Adrenal gland (tissue), 19 donors: ENCODE results near the gene ANKS3. TPM values are rescaled to one million over a fixed set of nuclear protein-coding genes. Genes with fewer than 3 reads are reported as not detected.

Experiments
- DNase-seq, 7 donors: peaks; one replicate each; pipeline ENCODE4 v3.0.0-alpha.2; 2019 to 2020
- H3K27ac ChIP-seq, 5 donors: fragments of 200-600 bp; sonication (generic) in 4 of 5; 1 replicate in 3 of 5; 2 replicates in 2 of 5; pipeline versions ENCODE4 v1.5.1 to v1.8.0; 2016 to 2020; ENCODE audit warnings: mild to moderate bottlenecking in 1 of 5
- H3K27me3 ChIP-seq: fragments of 200-600 bp; 2 replicates; pipeline ENCODE4 v1.8.0; 2021
- H3K36me3 ChIP-seq, 2 donors: fragments of 200-600 bp; replicated peaks in 1 of 2; 1 replicate in 1 of 2; 2 replicates in 1 of 2; pipeline versions ENCODE4 v1.5.1 to v1.8.0; 2018 to 2022
- H3K4me1 ChIP-seq, 2 donors: fragments of 200-600 bp; replicated peaks in 1 of 2; 1 replicate in 1 of 2; 2 replicates in 1 of 2; pipeline versions ENCODE4 v1.5.1 to v1.8.0; 2018 to 2021
- H3K4me3 ChIP-seq, 4 donors: fragments of 200-600 bp; sonication (generic) in 3 of 4; one replicate each; pipeline ENCODE4 v1.5.1; 2016 to 2018
- H3K9me3 ChIP-seq, 3 donors: fragments of 200-600 bp; sonication (generic) in 1 of 3; replicated peaks in 1 of 3; 1 replicate in 2 of 3; 2 replicates in 1 of 3; pipeline versions ENCODE4 v1.5.1 to v1.8.0; 2016 to 2021
- POLR2A ChIP-seq, 2 donors: fragments of 450-650 bp; IDR thresholded peaks; one replicate each; pipeline ENCODE4 v1.6.1; 2017; ENCODE audit warnings: antibody characterized with exemption in 2 of 2, mild to moderate bottlenecking in 2 of 2, moderate library complexity in 1 of 2
- WGBS, 4 donors: extraction: QIAGEN DNeasy Blood & Tissue Kit in 2 of 4; methylation state at CpG; one replicate each; pipeline versions ENCODE4 v1.1.5 to v1.1.7; 2013 to 2017; 5-methylcytosine and 5-hydroxymethylcytosine counted together
- intact Hi-C, 2 donors: fragments of 100-400 bp; cut with DNase I; formaldehyde crosslinking; loops; one replicate each; pipeline versions ENCODE4 v1.14.1 to v1.15.0; 2022 to 2023
- long read RNA-seq, 10 donors: library from polyadenylated mRNA in 3 of 10; unstranded in 2 of 10; stranded (forward) in 1 of 10; transcript quantifications; one replicate each; pipeline ENCODE4 v2.0.0 and lab custom pipeline, GENCODE V29; 2021 to 2026
- polyA plus RNA-seq, 3 donors: library from polyadenylated mRNA; stranded (reverse); fragments of 200-250 nt in 2 of 3; fragments of 350-450 nt in 1 of 3; fragmentation: Illumina TruSeq in 1 of 3; extraction: RNeasy Lipid Tissue Mini Kit (QIAGEN cat#74804) in 1 of 3; gene quantifications; one replicate each; pipeline ENCODE4 v1.2.3, GENCODE V29; 2013 to 2014
- total RNA-seq, 9 donors: library from RNA; depleted of rRNA in 4 of 9; stranded (reverse); fragments of >200 nt in 4 of 9; fragments of 120-200 nt in 1 of 9; fragmentation: NEBNext Ultra II Directional in 1 of 9; extraction: Animal tissue kit (Norgen Biotek cat#: 25700) in 1 of 9; gene quantifications; one replicate each; pipeline versions ENCODE4 v1.1.0 to v1.2.4, GENCODE V29; 2013 to 2023
- TF ChIP-seq, protein P1 (sequence below), 6 experiments: fragments of 450-650 bp in 4 of 6; fragments of 200-600 bp in 2 of 6; sonication (generic) in 1 of 6; IDR thresholded peaks; 1 replicate in 5 of 6; 2 replicates in 1 of 6; pipeline versions ENCODE4 v1.5.1 to v1.8.0; 2016 to 2021; ENCODE audit warnings: antibody characterized with exemption in 6 of 6, mild to moderate bottlenecking in 2 of 6, moderate library complexity in 1 of 6
- donor health status: healthy with polysubstance abuse.
- donor health status: Bipolar disorder and iron deficiency.
- donor health status: DM: yes; HTN: yes; CAD: no.
- donor health status: DM: no; HTN: no; CAD: no.
- donor health status: DM: no; HTN: no; CAD: no.
- donor health status: DM: yes; HTN: yes; CAD: no.

The ANKS3 gene, protein sequence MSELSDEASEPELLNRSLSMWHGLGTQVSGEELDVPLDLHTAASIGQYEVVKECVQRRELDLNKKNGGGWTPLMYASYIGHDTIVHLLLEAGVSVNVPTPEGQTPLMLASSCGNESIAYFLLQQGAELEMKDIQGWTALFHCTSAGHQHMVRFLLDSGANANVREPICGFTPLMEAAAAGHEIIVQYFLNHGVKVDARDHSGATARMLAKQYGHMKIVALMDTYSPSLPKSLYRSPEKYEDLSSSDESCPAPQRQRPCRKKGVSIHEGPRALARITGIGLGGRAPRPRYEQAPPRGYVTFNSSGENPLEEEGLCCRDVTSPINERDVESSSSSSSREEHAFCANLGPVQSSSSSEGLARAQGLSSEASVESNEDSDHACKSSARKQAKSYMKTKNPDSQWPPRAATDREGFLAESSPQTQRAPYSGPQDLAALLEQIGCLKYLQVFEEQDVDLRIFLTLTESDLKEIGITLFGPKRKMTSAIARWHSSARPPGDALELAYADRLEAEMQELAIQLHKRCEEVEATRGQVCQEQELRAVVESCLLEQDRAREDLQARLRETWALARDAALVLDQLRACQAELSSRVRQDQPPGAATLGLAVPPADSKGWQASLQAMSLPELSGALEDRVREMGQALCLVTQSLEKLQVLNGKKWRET
- total RNA-seq (10 to 100 TPM; 12.3 to 34.4 (median 17.4) TPM), polyA plus RNA-seq (100 to 1,000 TPM in 1 of 3 donors, 10 to 100 TPM in 1, 1 to 10 TPM in 1; 7.2 to 118 (median 52.8) TPM)
- long read RNA-seq, donor 1, partial matches to known transcripts: 0 of 2 reads
- long read RNA-seq, donor 1, other reads (novel, unspliced or antisense): 0 of 2 reads
- long read RNA-seq, donor 2: 0 reads
- long read RNA-seq, donor 3, partial matches to known transcripts: 0 of 1 reads
- long read RNA-seq, donor 3, other reads (novel, unspliced or antisense): 0 of 1 reads
- long read RNA-seq, donor 4, partial matches to known transcripts: 0 of 2 reads
- long read RNA-seq, donor 4, other reads (novel, unspliced or antisense): 2 of 2 reads
- long read RNA-seq, donor 5, partial matches to known transcripts: 3 of 47 reads
- long read RNA-seq, donor 5, other reads (novel, unspliced or antisense): 43 of 47 reads
- long read RNA-seq, donor 6, partial matches to known transcripts: 0 of 5 reads
- long read RNA-seq, donor 6, other reads (novel, unspliced or antisense): 4 of 5 reads
- long read RNA-seq, donor 7: 0 reads
- long read RNA-seq, donor 8: 0 reads
- long read RNA-seq, donor 9: 0 reads
- long read RNA-seq, donor 10, partial matches to known transcripts: 0 of 1 reads
- long read RNA-seq, donor 10, other reads (novel, unspliced or antisense): 0 of 1 reads

DNA sequence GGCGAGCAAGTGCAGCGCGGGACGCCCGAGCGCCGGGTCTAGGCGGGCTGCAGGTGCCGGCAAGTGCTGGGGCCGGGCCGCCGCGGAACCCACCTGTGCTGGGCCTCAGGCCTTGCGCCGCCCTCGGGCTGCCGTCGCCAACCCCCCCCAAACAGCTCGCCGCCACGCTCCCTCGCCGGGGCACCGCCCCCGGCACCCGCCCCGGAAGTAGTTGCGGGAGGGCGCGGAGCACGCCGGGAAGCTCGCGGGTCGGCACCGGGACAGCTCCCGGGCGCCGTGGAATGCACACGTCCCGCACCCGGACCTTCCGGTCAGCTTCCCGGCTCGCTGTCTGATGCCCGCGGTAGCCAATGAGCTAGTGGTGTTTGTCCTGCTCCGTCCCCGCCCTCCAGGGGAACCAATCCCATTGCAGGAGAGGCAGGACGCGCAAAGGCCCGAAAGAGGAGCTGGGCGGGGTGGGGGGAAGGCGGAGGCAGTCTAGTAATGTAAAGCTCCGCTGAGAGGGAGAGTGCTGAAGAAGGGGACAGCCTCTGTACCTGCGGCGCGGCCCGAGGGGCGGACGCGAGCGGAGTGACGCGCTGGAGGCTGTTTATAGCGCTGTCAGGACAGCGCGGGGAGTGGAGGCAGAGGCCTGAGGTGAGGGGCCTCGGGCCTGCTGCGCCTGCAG is at the start of gene ANKS3, which contains the start of gene DNAAF8:
Gene ANKS3 (minus strand): TSS at position 209 of the 667 bp plus-strand sequence. CDS start 4,122 bp downstream, outside the sequence.
Gene DNAAF8 (plus strand): TSS at position 475 of the 667 bp plus-strand sequence. CDS start 1,978 bp downstream, outside the sequence.
- 0 to 1% (median 0%) methylated on average over 15 to 70 of the region's 70 CpGs for WGBS, 4 donors
- Histone ChIP-seq H3K9me3 (no peaks in the 10 kb centered on the region), H3K4me1 (peaks cover 4 to 10% of the 10 kb centered on the region in 2 donors), H3K4me3 (peak within 1 kb of the TSS; percentile 41 to 100 (median 82)), H3K36me3 (peaks cover 0 to 11% of the 10 kb centered on the region in 2 donors), H3K27me3 (no peaks in the 10 kb centered on the region), H3K27ac (peak within 1 kb of the TSS in 4 of 5 donors; percentile 42 to 87 (median 56))
- intact Hi-C loops: loop anchor here in 1 of 2 donors (10.0 kb wide), 1 partner anchor 221 kb away; the partner anchor contains the start of gene SEC14L5
- DNase-seq: peak; percentile 95 to 99 (median 98)
- TF ChIP-seq, protein P1, sequence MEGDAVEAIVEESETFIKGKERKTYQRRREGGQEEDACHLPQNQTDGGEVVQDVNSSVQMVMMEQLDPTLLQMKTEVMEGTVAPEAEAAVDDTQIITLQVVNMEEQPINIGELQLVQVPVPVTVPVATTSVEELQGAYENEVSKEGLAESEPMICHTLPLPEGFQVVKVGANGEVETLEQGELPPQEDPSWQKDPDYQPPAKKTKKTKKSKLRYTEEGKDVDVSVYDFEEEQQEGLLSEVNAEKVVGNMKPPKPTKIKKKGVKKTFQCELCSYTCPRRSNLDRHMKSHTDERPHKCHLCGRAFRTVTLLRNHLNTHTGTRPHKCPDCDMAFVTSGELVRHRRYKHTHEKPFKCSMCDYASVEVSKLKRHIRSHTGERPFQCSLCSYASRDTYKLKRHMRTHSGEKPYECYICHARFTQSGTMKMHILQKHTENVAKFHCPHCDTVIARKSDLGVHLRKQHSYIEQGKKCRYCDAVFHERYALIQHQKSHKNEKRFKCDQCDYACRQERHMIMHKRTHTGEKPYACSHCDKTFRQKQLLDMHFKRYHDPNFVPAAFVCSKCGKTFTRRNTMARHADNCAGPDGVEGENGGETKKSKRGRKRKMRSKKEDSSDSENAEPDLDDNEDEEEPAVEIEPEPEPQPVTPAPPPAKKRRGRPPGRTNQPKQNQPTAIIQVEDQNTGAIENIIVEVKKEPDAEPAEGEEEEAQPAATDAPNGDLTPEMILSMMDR (IDR thresholded peaks at IDR 0.05): no peak
- TF ChIP-seq POLR2A (IDR thresholded peaks at IDR 0.05): peak in 1 of 2 donors; percentile 19

DNA sequence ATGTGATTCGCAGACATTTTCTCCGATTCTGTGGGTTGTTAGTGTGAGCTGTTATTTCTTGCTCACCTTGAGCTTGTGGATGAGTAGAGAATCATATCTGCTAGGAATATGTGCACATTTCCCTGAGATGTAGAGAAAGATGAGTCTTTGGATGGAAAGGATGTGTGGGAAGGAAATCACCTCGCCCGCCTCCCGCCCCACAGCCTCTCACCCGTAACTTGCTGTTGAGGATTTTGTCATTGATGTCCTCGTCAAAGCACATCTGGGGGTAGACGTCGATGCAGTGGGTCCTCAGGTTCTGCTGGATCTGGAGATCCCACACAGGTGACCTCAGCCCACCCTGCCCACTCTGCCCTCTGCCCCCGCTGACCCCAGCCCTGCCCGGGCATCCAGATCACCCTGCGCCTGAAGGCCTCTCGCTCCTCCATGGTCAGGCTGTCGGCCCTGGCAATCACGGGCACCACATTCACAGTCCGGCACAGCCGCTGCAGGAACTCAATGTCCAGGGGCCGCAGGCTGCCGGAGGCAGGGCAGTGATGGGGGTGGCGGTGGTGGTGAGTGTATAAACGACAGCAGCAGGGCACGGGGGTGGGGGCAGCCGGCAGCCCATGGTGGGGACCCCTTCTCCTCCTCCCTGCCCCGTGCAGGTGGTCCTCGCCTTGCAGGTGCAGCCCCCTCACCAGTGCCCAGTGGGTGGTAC is 49.3 kb upstream of the ANKS3 start:
- no peaks in the 10 kb centered on the region for H3K9me3 ChIP-seq
- no peak overlapping the region for H3K27ac ChIP-seq
- intact Hi-C loops: no loop called here
- H3K4me1 ChIP-seq: no peaks in the 10 kb centered on the region
- DNase-seq: no peak
- WGBS, 4 donors: 88 to 90% (median 89%) methylated on average over 8 to 25 of the region's 25 CpGs
- no peak overlapping the region for H3K4me3 ChIP-seq
- H3K27me3 ChIP-seq: no peaks in the 10 kb centered on the region
- no peaks in the 10 kb centered on the region for H3K36me3 ChIP-seq
- TF ChIP-seq, protein P1 (IDR thresholded peaks at IDR 0.05): no peak
- no peak for TF ChIP-seq POLR2A (IDR thresholded peaks at IDR 0.05)

DNA sequence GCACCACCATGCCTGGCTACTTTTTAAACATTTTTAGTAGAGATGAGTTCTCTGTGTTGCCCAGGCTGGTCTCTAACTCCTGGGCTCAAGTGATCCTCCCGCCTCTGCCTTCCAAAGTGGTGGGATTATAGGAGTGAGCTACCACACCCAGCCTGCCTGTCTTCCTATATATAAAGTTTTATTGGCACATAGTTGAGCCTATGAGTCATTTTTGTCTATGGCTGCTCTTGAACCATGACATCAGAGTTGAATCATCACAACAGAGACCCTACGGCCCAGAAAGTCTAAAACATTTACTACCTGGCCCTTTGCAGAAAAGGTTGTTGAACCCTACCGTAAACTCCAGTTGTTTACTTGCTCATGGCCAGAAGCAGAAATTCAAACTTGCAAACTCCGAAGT is 46.2 kb upstream of the ANKS3 start:
- intact Hi-C loops: no loop called here
- H3K27ac ChIP-seq: no peak overlapping the region
- no peak for DNase-seq
- H3K27me3 ChIP-seq: no peaks in the 10 kb centered on the region
- 82 to 85% (median 83%) methylated on average over 4 of the region's 4 CpGs for whole genome bisulfite sequencing, 4 donors
- H3K4me3 ChIP-seq: no peak overlapping the region
- no peaks in the 10 kb centered on the region for H3K9me3 ChIP-seq
- H3K4me1 ChIP-seq: no peaks in the 10 kb centered on the region
- TF ChIP-seq, protein P1 (IDR thresholded peaks at IDR 0.05): no peak
- TF ChIP-seq POLR2A (IDR thresholded peaks at IDR 0.05): no peak
- H3K36me3 ChIP-seq: no peaks in the 10 kb centered on the region
